Measurements from ENCODE around the gene TMA7B. TPM values are rescaled to one million over a fixed set of nuclear protein-coding genes. Genes with fewer than 3 reads are reported as not detected.

TMA7B gene
- total and polyA plus RNA-seq, 10 of the 15 experiments (the other 5 are each of a cell fraction or from before 2014, with no cell fraction given), result 0.33 to 2.9 (median 1.8) TPM

DNA sequence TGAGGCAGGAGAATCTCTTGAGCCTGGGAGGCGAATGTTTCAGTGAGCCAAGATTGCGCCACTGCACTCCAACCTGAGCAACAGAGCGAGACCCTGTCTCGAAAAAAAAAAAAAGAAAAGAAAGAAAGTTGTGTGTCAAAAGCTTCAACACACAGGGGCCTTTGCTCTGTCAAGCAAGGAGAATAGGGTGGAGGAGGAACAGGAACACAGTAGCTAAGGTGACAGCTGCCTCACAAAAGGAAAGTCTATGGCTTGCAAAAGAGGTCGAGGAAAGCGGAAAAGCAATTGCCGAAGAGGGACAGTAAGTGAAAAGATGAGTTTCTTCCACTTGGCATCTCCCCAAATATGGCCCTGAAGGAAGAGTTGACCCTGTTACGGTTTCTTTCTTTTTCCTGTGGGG, 26.5 kb upstream of the TMA7B start:
- FAIRE-seq, result peak; percentile 80
- Histone ChIP-seq H4K20me1 (ENCODE audit: control insufficient read depth, insufficient read depth) (no peaks in the 10 kb centered on the region; the same call in 1 of the 2 replicates), H3K4me3 (0 out of 2 replicates have a peak overlapping the region, but pooled peaks have one; percentile 13), H3K9me3 (replicated peaks; ENCODE audit: control insufficient read depth, insufficient read depth, low read length) (no peaks in the 10 kb centered on the region), H3K79me2 (ENCODE audit: control insufficient read depth, insufficient read depth, low read length) (peaks cover 86% of the 10 kb centered on the region), H3K9ac (ENCODE audit: control insufficient read depth, insufficient read depth, low read length) (no peak overlapping the region; the same call in 1 of the 2 replicates), H3K4me1 (ENCODE audit: control insufficient read depth, insufficient read depth, low read length) (peaks cover 33% of the 10 kb centered on the region), H2AFZ (ENCODE audit: control insufficient read depth, low read depth, low read length) (no peak overlapping the region), H3K27me3 (replicated peaks in 1 of 2; ENCODE audit: control insufficient read depth in 2 of 2, insufficient read depth in 2 of 2, low read length in 1 of 2) (no peaks in the 10 kb centered on the region), H3K27ac (ENCODE audit: control insufficient read depth, insufficient read depth) (peak overlapping the region; percentile 44), H3K4me2 (ENCODE audit: control insufficient read depth, insufficient read depth) (peak overlapping the region; percentile 45; the same call in 1 of the 2 replicates), H3K36me3 (ENCODE audit: control insufficient read depth in 2 of 2, insufficient read depth in 2 of 2, low read length in 1 of 2) (peaks cover 5 to 9% of the 10 kb centered on the region in 2 experiments)
- RAD21 ChIA-PET (ENCODE audit: unreplicated experiment), result interaction anchor here (0.5 to 3.8 kb wide), 17 partner anchors 9 to 168 kb away, joined by 3 to 34 read pairs (median 4); no protein-coding TSS in a partner anchor
- POLR2A ChIA-PET, result interaction anchor here (0.7 to 1.6 kb wide), 4 partner anchors 20 to 502 kb away, joined by 3 to 4 read pairs (median 4); no protein-coding TSS in a partner anchor
- intact Hi-C loops (cut with micrococcal nuclease; ENCODE audit: unreplicated experiment) (loop anchor here (10.0 kb wide), 2 partner anchors 91 to 299 kb away; no protein-coding TSS in a partner anchor), in situ Hi-C loops (cut with MboI) (no loop called here)
- CTCF ChIA-PET, result interaction anchor here (0.8 to 2.9 kb wide), 17 partner anchors 9 to 199 kb away, joined by 3 to 39 read pairs (median 5); no protein-coding TSS in a partner anchor
- DNase-seq (ENCODE audit: low read depth, low spot score), result no peak
- TF ChIP-seq ZNF384 (IDR thresholded peaks at IDR 0.05; ENCODE audit: borderline replicate concordance, low read depth, low read length) (peak; percentile 66; the same call in 1 of the 2 replicates), EED (IDR thresholded peaks at IDR 0.05; ENCODE audit: low read depth) (peak; percentile 41; the same call in 1 of the 2 replicates), ETV6 (conservative IDR thresholded peaks at IDR 0.05 in 1 of 2, IDR thresholded peaks at IDR 0.05 in 1 of 2; ENCODE audit: borderline replicate concordance in 1 of 2, low read depth in 1 of 2) (0 out of 4 replicates have a peak, but pooled peaks of 1 of the 2 experiments have one; percentile 6), NRF1 (conservative IDR thresholded peaks at IDR 0.05; ENCODE audit: low read depth, low read length) (no peak), POLR2AphosphoS2 (IDR thresholded peaks at IDR 0.05; ENCODE audit: low read depth, low read length) (no peak), CHD2 (IDR thresholded peaks at IDR 0.05; ENCODE audit: borderline replicate concordance, low read depth, low read length) (no peak), PAX5 (IDR thresholded peaks at IDR 0.05; ENCODE audit: borderline replicate concordance, low read depth, low read length) (peak; percentile 35; the same call in 1 of the 2 replicates), NFIC (IDR thresholded peaks at IDR 0.05; ENCODE audit: low read depth, low read length) (no peak), SIN3A (IDR thresholded peaks at IDR 0.05; ENCODE audit: low read depth, low read length) (no peak), SPI1 (IDR thresholded peaks at IDR 0.05; ENCODE audit: borderline replicate concordance, insufficient read depth, low read depth, low read length) (peak; percentile 18; the same call in 1 of the 2 replicates), MTA2 (IDR thresholded peaks at IDR 0.05; ENCODE audit: low read depth) (no peak), STAT1 (conservative IDR thresholded peaks at IDR 0.05) (no peak), NBN (IDR thresholded peaks at IDR 0.05) (peak; percentile 26; the same call in 1 of the 2 replicates), SMC3 (IDR thresholded peaks at IDR 0.05; ENCODE audit: borderline replicate concordance, low read length) (0 out of 2 replicates have a peak, but pooled peaks have one; percentile 13), HDAC2 (IDR thresholded peaks at IDR 0.05) (no peak), CHD1 (IDR thresholded peaks at IDR 0.05; ENCODE audit: low read depth, low read length) (no peak), SRF (IDR thresholded peaks at IDR 0.05; ENCODE audit: low read depth in 2 of 2, low read length in 2 of 2) (peak; percentile 48 to 83; a peak in 3 of 4 replicates)
- TF ChIP-seq, protein P1, sequence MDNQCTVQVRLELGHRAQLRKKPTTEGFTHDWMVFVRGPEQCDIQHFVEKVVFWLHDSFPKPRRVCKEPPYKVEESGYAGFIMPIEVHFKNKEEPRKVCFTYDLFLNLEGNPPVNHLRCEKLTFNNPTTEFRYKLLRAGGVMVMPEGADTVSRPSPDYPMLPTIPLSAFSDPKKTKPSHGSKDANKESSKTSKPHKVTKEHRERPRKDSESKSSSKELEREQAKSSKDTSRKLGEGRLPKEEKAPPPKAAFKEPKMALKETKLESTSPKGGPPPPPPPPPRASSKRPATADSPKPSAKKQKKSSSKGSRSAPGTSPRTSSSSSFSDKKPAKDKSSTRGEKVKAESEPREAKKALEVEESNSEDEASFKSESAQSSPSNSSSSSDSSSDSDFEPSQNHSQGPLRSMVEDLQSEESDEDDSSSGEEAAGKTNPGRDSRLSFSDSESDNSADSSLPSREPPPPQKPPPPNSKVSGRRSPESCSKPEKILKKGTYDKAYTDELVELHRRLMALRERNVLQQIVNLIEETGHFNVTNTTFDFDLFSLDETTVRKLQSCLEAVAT (IDR thresholded peaks at IDR 0.05), result peak; percentile 50
- TF ChIP-seq, protein P2, sequence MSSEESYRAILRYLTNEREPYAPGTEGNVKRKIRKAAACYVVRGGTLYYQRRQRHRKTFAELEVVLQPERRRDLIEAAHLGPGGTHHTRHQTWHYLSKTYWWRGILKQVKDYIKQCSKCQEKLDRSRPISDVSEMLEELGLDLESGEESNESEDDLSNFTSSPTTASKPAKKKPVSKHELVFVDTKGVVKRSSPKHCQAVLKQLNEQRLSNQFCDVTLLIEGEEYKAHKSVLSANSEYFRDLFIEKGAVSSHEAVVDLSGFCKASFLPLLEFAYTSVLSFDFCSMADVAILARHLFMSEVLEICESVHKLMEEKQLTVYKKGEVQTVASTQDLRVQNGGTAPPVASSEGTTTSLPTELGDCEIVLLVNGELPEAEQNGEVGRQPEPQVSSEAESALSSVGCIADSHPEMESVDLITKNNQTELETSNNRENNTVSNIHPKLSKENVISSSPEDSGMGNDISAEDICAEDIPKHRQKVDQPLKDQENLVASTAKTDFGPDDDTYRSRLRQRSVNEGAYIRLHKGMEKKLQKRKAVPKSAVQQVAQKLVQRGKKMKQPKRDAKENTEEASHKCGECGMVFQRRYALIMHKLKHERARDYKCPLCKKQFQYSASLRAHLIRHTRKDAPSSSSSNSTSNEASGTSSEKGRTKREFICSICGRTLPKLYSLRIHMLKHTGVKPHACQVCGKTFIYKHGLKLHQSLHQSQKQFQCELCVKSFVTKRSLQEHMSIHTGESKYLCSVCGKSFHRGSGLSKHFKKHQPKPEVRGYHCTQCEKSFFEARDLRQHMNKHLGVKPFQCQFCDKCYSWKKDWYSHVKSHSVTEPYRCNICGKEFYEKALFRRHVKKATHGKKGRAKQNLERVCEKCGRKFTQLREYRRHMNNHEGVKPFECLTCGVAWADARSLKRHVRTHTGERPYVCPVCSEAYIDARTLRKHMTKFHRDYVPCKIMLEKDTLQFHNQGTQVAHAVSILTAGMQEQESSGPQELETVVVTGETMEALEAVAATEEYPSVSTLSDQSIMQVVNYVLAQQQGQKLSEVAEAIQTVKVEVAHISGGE (CRISPR knock-in tag; IDR thresholded peaks at IDR 0.05), result no peak
- SMC1A ChIA-PET (ENCODE audit: uncharacterized antibody, unreplicated experiment), result interaction anchor here (0.7 to 4.1 kb wide), 22 partner anchors 9 to 223 kb away, joined by 3 to 34 read pairs (median 8); partner anchors contain the start of gene GRAP2
- BruUV-seq (replicated peaks), result no TSS peak
- peak; percentile 80 for ATAC-seq
- WGBS (ENCODE audit: insufficient coverage, insufficient replicate concordance, low lambda C conversion rate, missing lambda C conversion rate), result 80% methylated on average over 8 of the region's 8 CpGs

Measured in GM12878 (cell line).